H1 (cell line): ENCODE data around the gene NR2F6. TPM values are rescaled to one million over a fixed set of nuclear protein-coding genes. Genes with fewer than 3 reads are reported as not detected.

Source experiments
- CTCF ChIA-PET: fragments of 300-600 bp; sonication (Branson Sonifier 250); formaldehyde crosslinking; loops from one replicate; lab custom pipeline; 2021; ENCODE audit not compliant: partially characterized antibody; lab: Charles Lee
- POLR2A ChIA-PET: fragments of 300-600 bp; sonication (Branson Sonifier 250); formaldehyde crosslinking; loops from one replicate; lab custom pipeline; 2021; ENCODE audit warnings: inconsistent platforms; ENCODE audit not compliant: partially characterized antibody; lab: Charles Lee
- DNase-seq, 2 experiments: peaks; one replicate each; pipeline versions ENCODE4 v3.0.0 to v3.0.0-alpha.2; 2010 to 2022; ENCODE audit warnings: low spot score in 2 of 2, low read depth in 1 of 2, mixed read lengths in 1 of 2
- FAIRE-seq: peaks from 2 replicates; lab custom pipeline; 2011; peaks lifted over from hg19 to GRCh38; lab: Jason Lieb, UNC
- H2AFZ ChIP-seq: 2 replicates; pipeline ENCODE4 v1.8.1; 2012; ENCODE audit warnings: low read length, inconsistent platforms
- H2AK5ac ChIP-seq: 2 replicates; pipeline ENCODE4 v1.6.1; 2013; ENCODE audit warnings: low read depth, low read length
- H2BK120ac ChIP-seq: replicated peaks from 2 replicates; pipeline ENCODE3; 2013; ENCODE audit warnings: low read depth, low read length, inconsistent platforms
- H2BK12ac ChIP-seq: 2 replicates; pipeline ENCODE4 v1.6.1; 2013; ENCODE audit warnings: low read depth, low read length
- H2BK15ac ChIP-seq: 2 replicates; pipeline ENCODE4 v1.6.1; 2013; ENCODE audit warnings: low read length
- H2BK20ac ChIP-seq: 2 replicates; pipeline ENCODE4 v1.6.1; 2013; ENCODE audit warnings: low read length
- H2BK5ac ChIP-seq: 2 replicates; pipeline ENCODE4 v1.6.1; 2013; ENCODE audit warnings: low read depth, low read length
- H3K14ac ChIP-seq: 2 replicates; pipeline ENCODE4 v1.6.1; 2013; ENCODE audit warnings: inconsistent platforms; ENCODE audit not compliant: insufficient read length
- H3K18ac ChIP-seq: 2 replicates; pipeline ENCODE4 v1.6.1; 2013; ENCODE audit warnings: low read length; ENCODE audit errors: extremely low read depth
- H3K23ac ChIP-seq: 2 replicates; pipeline ENCODE4 v1.6.1; 2013; ENCODE audit warnings: inconsistent platforms; ENCODE audit not compliant: insufficient read length
- H3K23me2 ChIP-seq: 2 replicates; pipeline ENCODE4 v1.6.1; 2013; ENCODE audit warnings: low read depth, low read length
- H3K27ac ChIP-seq: 2 replicates; pipeline ENCODE4 v1.6.1; 2011; ENCODE audit warnings: low read depth, low read length, inconsistent platforms
- H3K27me3 ChIP-seq, 4 experiments: replicated peaks in 1 of 4; 1 replicate in 1 of 4; 2 replicates in 3 of 4; pipeline versions ENCODE4 v1.6.1 to v1.8.1; 2011 to 2013; ENCODE audit warnings: low read length in 3 of 4, mild to moderate bottlenecking in 3 of 4, inconsistent platforms in 2 of 4, mixed read lengths in 2 of 4, moderate library complexity in 1 of 4; ENCODE audit not compliant: control insufficient read depth in 3 of 4, insufficient read depth in 3 of 4; ENCODE audit errors: extremely low read depth in 1 of 4
- H3K36me3 ChIP-seq, 4 experiments: 2 replicates each; pipeline versions ENCODE4 v1.6.1 to v1.8.1; 2011 to 2013; ENCODE audit warnings: mild to moderate bottlenecking in 4 of 4, low read length in 3 of 4, moderate library complexity in 2 of 4, control low read depth in 1 of 4, inconsistent platforms in 1 of 4; ENCODE audit not compliant: insufficient read depth in 4 of 4, control insufficient read depth in 2 of 4
- H3K4ac ChIP-seq: replicated peaks from 2 replicates; pipeline ENCODE3; 2013; ENCODE audit warnings: low read length, low read depth, mixed read lengths, inconsistent platforms; ENCODE audit not compliant: insufficient read length
- H3K4me1 ChIP-seq, 4 experiments: replicated peaks in 1 of 4; 1 replicate in 1 of 4; 2 replicates in 3 of 4; pipeline versions ENCODE4 v1.6.1 to v1.8.1; 2011 to 2013; ENCODE audit warnings: low read length in 3 of 4, inconsistent platforms in 2 of 4, mixed read lengths in 1 of 4; ENCODE audit not compliant: insufficient read depth in 4 of 4, control insufficient read depth in 3 of 4
- H3K4me2 ChIP-seq, 2 experiments: 2 replicates each; pipeline versions ENCODE4 v1.6.1 to v1.8.1; 2011 to 2013; ENCODE audit warnings: low read depth in 2 of 2, low read length in 2 of 2, control low read depth in 1 of 2, inconsistent platforms in 1 of 2, mild to moderate bottlenecking in 1 of 2; ENCODE audit not compliant: insufficient read depth in 1 of 2
- H3K4me3 ChIP-seq, 4 experiments: fragments of 200-600, 300-600 bp in 1 of 4; sonication (generic), shearing (Covaris generic), sonication (Bioruptor Twin) in 1 of 4; 2 replicates each; pipeline versions ENCODE4 v1.5.1 to v1.8.1; 2011 to 2016; ENCODE audit warnings: low read length in 4 of 4, low read depth in 3 of 4, control low read depth in 2 of 4, inconsistent platforms in 2 of 4, mild to moderate bottlenecking in 2 of 4, mixed read lengths in 1 of 4, moderate library complexity in 1 of 4; ENCODE audit not compliant: insufficient read depth in 2 of 4; ENCODE audit errors: extremely low read depth in 1 of 4
- H3K56ac ChIP-seq: replicated peaks from 2 replicates; pipeline ENCODE3; 2013; ENCODE audit warnings: low read depth, mild to moderate bottlenecking, mixed read lengths, low read length, inconsistent platforms; ENCODE audit not compliant: insufficient read length
- H3K79me1 ChIP-seq: 2 replicates; pipeline ENCODE4 v1.6.1; 2013; ENCODE audit warnings: low read depth, low read length, control low read depth
- H3K79me2 ChIP-seq, 2 experiments: 2 replicates each; pipeline versions ENCODE4 v1.6.1 to v1.8.1; 2012 to 2013; ENCODE audit warnings: low read length in 2 of 2, mild to moderate bottlenecking in 2 of 2, inconsistent platforms in 1 of 2; ENCODE audit not compliant: insufficient read depth in 2 of 2, control insufficient read depth in 1 of 2
- H3K9ac ChIP-seq, 4 experiments: replicated peaks in 1 of 4; 1 replicate in 1 of 4; 2 replicates in 3 of 4; pipeline versions ENCODE4 v1.6.1 to v1.8.1; 2011 to 2013; ENCODE audit warnings: low read depth in 3 of 4, low read length in 3 of 4, control low read depth in 2 of 4, mild to moderate bottlenecking in 2 of 4, moderate library complexity in 2 of 4, inconsistent platforms in 1 of 4; ENCODE audit errors: extremely low read depth in 1 of 4
- H3K9me3 ChIP-seq, 2 experiments: 2 replicates each; pipeline versions ENCODE4 v1.6.1 to v1.8.1; 2012 to 2013; ENCODE audit warnings: mild to moderate bottlenecking in 2 of 2, moderate library complexity in 2 of 2, control low read depth in 1 of 2, inconsistent platforms in 1 of 2, low read depth in 1 of 2, low read length in 1 of 2, mixed read lengths in 1 of 2; ENCODE audit not compliant: insufficient read depth in 2 of 2
- H4K20me1 ChIP-seq, 2 experiments: replicated peaks in 1 of 2; 2 replicates each; pipeline versions ENCODE3 to v1.8.1; 2011 to 2013; ENCODE audit warnings: inconsistent platforms in 2 of 2, low read length in 2 of 2, mild to moderate bottlenecking in 1 of 2; ENCODE audit not compliant: insufficient read depth in 2 of 2, control insufficient read depth in 1 of 2
- H4K5ac ChIP-seq: 2 replicates; pipeline ENCODE4 v1.6.1; 2013; ENCODE audit warnings: low read length, low read depth, mixed read lengths, inconsistent platforms; ENCODE audit not compliant: insufficient read length
- H4K8ac ChIP-seq: 2 replicates; pipeline ENCODE4 v1.8.0; 2013; ENCODE audit warnings: mild to moderate bottlenecking, moderate library complexity, low read length, inconsistent platforms; ENCODE audit not compliant: insufficient read depth; ENCODE audit errors: extremely low read depth
- H4K91ac ChIP-seq: replicated peaks from 2 replicates; pipeline ENCODE3; 2013; ENCODE audit warnings: low read length, mixed read lengths, inconsistent platforms; ENCODE audit not compliant: insufficient read length
- BCL11A ChIP-seq, 2 experiments: IDR thresholded peaks; one replicate each; pipeline ENCODE4 v1.6.1; 2011; ENCODE audit warnings: low read depth in 2 of 2, low read length in 2 of 2, mild to moderate bottlenecking in 2 of 2
- KDM4A ChIP-seq: IDR thresholded peaks from one replicate; pipeline ENCODE4 v1.7.1; 2012; ENCODE audit warnings: low read depth, mild to moderate bottlenecking, moderate library complexity, low read length, inconsistent platforms; ENCODE audit not compliant: severe bottlenecking
- NANOG ChIP-seq: IDR thresholded peaks from 2 replicates; pipeline ENCODE4 v1.6.1; 2011; ENCODE audit warnings: low read length, low read depth, mild to moderate bottlenecking, inconsistent platforms; ENCODE audit not compliant: insufficient read depth, poor library complexity, severe bottlenecking
- YY1 ChIP-seq: IDR thresholded peaks from 2 replicates; pipeline ENCODE4 v1.6.1; 2011; ENCODE audit warnings: low read depth, mild to moderate bottlenecking, low read length
- WGBS, 2 experiments: shearing (Covaris generic) in 1 of 2; methylation state at CpG; one replicate each; pipeline versions ENCODE4 v1.1.6 to v1.1.7; 2013 to 2015; ENCODE audit warnings: low lambda C conversion rate in 2 of 2, mixed read lengths in 2 of 2, inconsistent platforms in 1 of 2, low coverage in 1 of 2, missing lambda C conversion rate in 1 of 2; ENCODE audit not compliant: insufficient replicate concordance in 2 of 2, insufficient coverage in 1 of 2, insufficient read length in 1 of 2; ENCODE audit errors: extremely low coverage in 1 of 2, missing lambda C conversion rate in 1 of 2; 5-methylcytosine and 5-hydroxymethylcytosine counted together
- polyA plus RNA-seq, 7 experiments: library from polyadenylated mRNA; depleted of rRNA in 3 of 7; stranded (reverse) in 5 of 7; unstranded in 2 of 7; fragments of >200 nt in 5 of 7; fragments of 200-250 nt in 2 of 7; gene quantifications; 1 replicate in 5 of 7; 2 replicates in 1 of 7; 4 replicates in 1 of 7; pipeline versions ENCODE4 v1.2.1 to v1.2.3, GENCODE V29; 2011 to 2013; ENCODE audit warnings: missing spikeins in 2 of 7, mixed read lengths in 2 of 7
- total RNA-seq: library from RNA; stranded (reverse); fragmentation: NEBNext Ultra II Directional; extraction: Animal tissue kit (Norgen Biotek cat#: 25700); gene quantifications from 2 replicates; pipeline ENCODE4 v1.2.1, GENCODE V29; 2021

NR2F6 gene
- total and polyA plus RNA-seq, 2 of the 8 experiments (the other 6 are each of a cell fraction or from before 2014, with no cell fraction given): 99.7 to 114 TPM

DNA sequence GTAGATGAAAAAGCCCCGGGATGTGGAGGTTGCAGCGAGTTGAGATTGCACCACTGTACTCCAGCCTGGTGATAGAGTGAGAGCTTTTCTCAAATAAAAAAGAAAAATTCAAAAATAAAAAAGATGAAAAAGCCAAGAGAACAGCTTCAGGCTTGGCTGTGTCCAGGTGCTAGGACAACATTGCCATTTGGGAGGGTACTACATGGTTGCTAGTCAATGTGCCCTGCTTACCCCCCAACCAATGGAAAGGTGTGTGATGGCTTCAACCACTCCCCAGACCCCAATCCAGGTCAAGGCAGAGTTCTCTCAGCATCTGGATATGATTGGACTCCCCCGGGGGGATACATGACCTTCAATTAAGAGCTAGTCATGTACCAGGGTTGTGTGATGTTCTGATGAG is 33.7 kb upstream of the NR2F6 start:
- H3K56ac ChIP-seq: no peak overlapping the region
- CTCF ChIA-PET: interaction anchor here (1.4 to 5.7 kb wide), 5 partner anchors 9 to 79 kb away, joined by 3 to 56 read pairs (median 4); no protein-coding TSS in a partner anchor
- H4K8ac ChIP-seq: no peak overlapping the region
- H3K79me2 ChIP-seq: no peaks in the 10 kb centered on the region
- no peaks in the 10 kb centered on the region for H3K9me3 ChIP-seq
- no peak overlapping the region for H3K27ac ChIP-seq
- no peak overlapping the region for H3K4me3 ChIP-seq
- POLR2A ChIA-PET: interaction anchor here (0.6 to 9.0 kb wide), 7 partner anchors 11 to 239 kb away, joined by 3 to 113 read pairs (median 4); partner anchors contain the start of genes BABAM1, OCEL1 and USHBP1
- no peak overlapping the region for H2AFZ ChIP-seq
- H2BK120ac ChIP-seq: no peak overlapping the region
- H3K18ac ChIP-seq: no peak overlapping the region
- no peak overlapping the region for H2BK12ac ChIP-seq
- no peak overlapping the region for H2BK15ac ChIP-seq
- H4K91ac ChIP-seq: no peak overlapping the region
- no peak overlapping the region for H4K5ac ChIP-seq
- no peak overlapping the region for H3K14ac ChIP-seq
- no peak for DNase-seq
- FAIRE-seq: no peak
- no peak overlapping the region for H2AK5ac ChIP-seq
- H3K4me1 ChIP-seq: peaks cover 0 to 3% (median under 1%) of the 10 kb centered on the region in 4 experiments; a peak in 3 of 7 replicates
- TF ChIP-seq YY1: no peak
- no peak for TF ChIP-seq NANOG
- TF ChIP-seq BCL11A (IDR thresholded peaks at IDR 0.05; ENCODE audit: low read depth in 2 of 2, low read length in 2 of 2): no peak
- no peak for TF ChIP-seq KDM4A
- WGBS, 2 experiments: 94% methylated on average over 3 of the region's 3 CpGs; no CpG with 5 or more reads in 1 of the 2 experiments
- H3K4ac ChIP-seq: no peak overlapping the region
- H3K79me1 ChIP-seq: no peaks in the 10 kb centered on the region
- no peak overlapping the region for H3K4me2 ChIP-seq
- peaks cover 0 to 22% (median 10%) of the 10 kb centered on the region in 4 experiments; a peak in 6 of 8 replicates for H3K36me3 ChIP-seq
- no peak overlapping the region for H2BK5ac ChIP-seq
- no peaks in the 10 kb centered on the region; the same call in 1 of the 2 replicates for H3K23me2 ChIP-seq
- no peak overlapping the region for H3K9ac ChIP-seq
- H2BK20ac ChIP-seq: no peak overlapping the region
- no peak overlapping the region for H3K23ac ChIP-seq
- H3K27me3 ChIP-seq: peaks cover 0 to 3% (median 0%) of the 10 kb centered on the region in 4 experiments; a peak in 3 of 7 replicates
- H4K20me1 ChIP-seq: peaks cover 0 to 2% of the 10 kb centered on the region in 2 experiments
